Lower leg skin (tissue), 3 donors: ENCODE data around the gene ENPP6.

Source experiments
- POLR2A ChIP-seq, 2 donors: fragments of 450-650 bp; IDR thresholded peaks; one replicate each; pipeline ENCODE4 v1.6.1; 2016 to 2017; ENCODE audit warnings: antibody characterized with exemption in 2 of 2, mild to moderate bottlenecking in 1 of 2, moderate library complexity in 1 of 2
- TF ChIP-seq, protein P1 (sequence below), 3 donors: fragments of 450-650 bp; IDR thresholded peaks; one replicate each; pipeline ENCODE4 v1.5.1; 2016; ENCODE audit warnings: antibody characterized with exemption in 3 of 3, mild to moderate bottlenecking in 3 of 3, moderate library complexity in 2 of 3

DNA sequence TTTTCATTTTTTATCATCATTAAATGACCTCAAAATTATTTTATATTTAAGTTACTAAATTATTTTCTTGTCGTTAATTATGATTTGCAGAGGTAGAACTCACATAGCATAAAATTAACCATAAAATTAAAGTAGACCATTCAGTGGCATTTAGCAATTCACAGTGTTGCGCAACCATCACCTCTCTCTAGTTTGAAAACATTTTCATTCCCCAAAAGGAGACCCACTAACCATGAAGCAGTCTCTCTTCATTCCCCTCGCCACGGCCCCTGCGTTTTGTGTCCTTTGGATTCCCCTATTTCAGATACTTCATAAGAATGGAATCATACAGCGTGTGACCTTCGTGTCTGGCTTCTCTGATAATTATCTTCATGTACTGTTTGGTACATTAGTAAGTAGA is 154.9 kb downstream of the ENPP6 start:
- TF ChIP-seq POLR2A (IDR thresholded peaks at IDR 0.05), result no peak
- TF ChIP-seq, protein P1, sequence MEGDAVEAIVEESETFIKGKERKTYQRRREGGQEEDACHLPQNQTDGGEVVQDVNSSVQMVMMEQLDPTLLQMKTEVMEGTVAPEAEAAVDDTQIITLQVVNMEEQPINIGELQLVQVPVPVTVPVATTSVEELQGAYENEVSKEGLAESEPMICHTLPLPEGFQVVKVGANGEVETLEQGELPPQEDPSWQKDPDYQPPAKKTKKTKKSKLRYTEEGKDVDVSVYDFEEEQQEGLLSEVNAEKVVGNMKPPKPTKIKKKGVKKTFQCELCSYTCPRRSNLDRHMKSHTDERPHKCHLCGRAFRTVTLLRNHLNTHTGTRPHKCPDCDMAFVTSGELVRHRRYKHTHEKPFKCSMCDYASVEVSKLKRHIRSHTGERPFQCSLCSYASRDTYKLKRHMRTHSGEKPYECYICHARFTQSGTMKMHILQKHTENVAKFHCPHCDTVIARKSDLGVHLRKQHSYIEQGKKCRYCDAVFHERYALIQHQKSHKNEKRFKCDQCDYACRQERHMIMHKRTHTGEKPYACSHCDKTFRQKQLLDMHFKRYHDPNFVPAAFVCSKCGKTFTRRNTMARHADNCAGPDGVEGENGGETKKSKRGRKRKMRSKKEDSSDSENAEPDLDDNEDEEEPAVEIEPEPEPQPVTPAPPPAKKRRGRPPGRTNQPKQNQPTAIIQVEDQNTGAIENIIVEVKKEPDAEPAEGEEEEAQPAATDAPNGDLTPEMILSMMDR (IDR thresholded peaks at IDR 0.05), result no peak
